Measurements from ENCODE around the gene APOF. TPM values are rescaled to one million over a fixed set of nuclear protein-coding genes. Genes with fewer than 3 reads are reported as not detected.

APOF gene
- total RNA-seq, 1 experiment from 2014 or later, result 0.18 TPM

DNA sequence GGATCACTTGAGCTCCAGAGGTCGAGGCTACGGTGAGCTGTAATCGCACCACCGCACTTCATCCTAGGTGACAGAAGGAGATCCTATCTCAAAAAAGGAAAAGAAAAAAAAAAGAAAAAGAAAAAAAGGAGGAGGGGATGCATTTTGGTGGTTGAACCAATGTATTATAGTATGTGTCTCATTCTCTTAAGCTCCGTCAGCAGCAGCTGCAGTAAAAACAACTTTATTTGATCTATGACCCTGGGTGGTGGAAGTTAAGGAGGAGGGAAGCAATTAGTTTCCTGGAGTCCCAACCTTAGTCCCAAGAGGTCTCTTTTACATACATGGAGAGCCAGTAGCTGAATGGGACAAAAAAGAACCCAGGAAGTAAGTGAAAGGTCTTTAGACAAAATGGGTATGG, 26.8 kb upstream of the APOF start:
- Histone ChIP-seq H3K4me3 (ENCODE audit: low read depth, low read length) (no peak overlapping the region), H3K9me3 (0 out of 2 replicates have a peak, but pooled peaks cover 5% of the 10 kb centered on the region), H3K36me3 (ENCODE audit: control insufficient read depth, insufficient read depth, low read length) (no peaks in the 10 kb centered on the region), H3K4me1 (no peaks in the 10 kb centered on the region), H3K27me3 (replicated peaks; ENCODE audit: control insufficient read depth, insufficient read depth, low read length) (no peaks in the 10 kb centered on the region)
- Mint-ChIP-seq H3K9me3 (ENCODE audit: unreplicated experiment) (peaks cover 11% of the 10 kb centered on the region), H3K27me3 (ENCODE audit: insufficient read depth, unreplicated experiment) (no peaks in the 10 kb centered on the region), H3K4me1 (ENCODE audit: low read depth, unreplicated experiment) (peaks cover 12% of the 10 kb centered on the region), H3K27ac (ENCODE audit: unreplicated experiment) (no peak overlapping the region), H3K4me3 (ENCODE audit: unreplicated experiment) (no peak overlapping the region), H3K36me3 (ENCODE audit: insufficient read depth, unreplicated experiment) (no peaks in the 10 kb centered on the region)
- ChIA-PET POLR2A (interaction anchor here (0.6 to 0.8 kb wide), 2 partner anchors 29 to 33 kb away, joined by 3 read pairs; partner anchors contain the start of gene STAT2), CTCF (interaction anchor here (0.9 kb wide), 1 partner anchor 75 kb away, joined by 3 read pairs; no protein-coding TSS in a partner anchor)
- BruUV-seq (replicated peaks), result no TSS peak
- intact Hi-C loops (cut with micrococcal nuclease; ENCODE audit: unreplicated experiment), result no loop called here
- DNase-seq, result no peak
- TF ChIP-seq, protein P1, sequence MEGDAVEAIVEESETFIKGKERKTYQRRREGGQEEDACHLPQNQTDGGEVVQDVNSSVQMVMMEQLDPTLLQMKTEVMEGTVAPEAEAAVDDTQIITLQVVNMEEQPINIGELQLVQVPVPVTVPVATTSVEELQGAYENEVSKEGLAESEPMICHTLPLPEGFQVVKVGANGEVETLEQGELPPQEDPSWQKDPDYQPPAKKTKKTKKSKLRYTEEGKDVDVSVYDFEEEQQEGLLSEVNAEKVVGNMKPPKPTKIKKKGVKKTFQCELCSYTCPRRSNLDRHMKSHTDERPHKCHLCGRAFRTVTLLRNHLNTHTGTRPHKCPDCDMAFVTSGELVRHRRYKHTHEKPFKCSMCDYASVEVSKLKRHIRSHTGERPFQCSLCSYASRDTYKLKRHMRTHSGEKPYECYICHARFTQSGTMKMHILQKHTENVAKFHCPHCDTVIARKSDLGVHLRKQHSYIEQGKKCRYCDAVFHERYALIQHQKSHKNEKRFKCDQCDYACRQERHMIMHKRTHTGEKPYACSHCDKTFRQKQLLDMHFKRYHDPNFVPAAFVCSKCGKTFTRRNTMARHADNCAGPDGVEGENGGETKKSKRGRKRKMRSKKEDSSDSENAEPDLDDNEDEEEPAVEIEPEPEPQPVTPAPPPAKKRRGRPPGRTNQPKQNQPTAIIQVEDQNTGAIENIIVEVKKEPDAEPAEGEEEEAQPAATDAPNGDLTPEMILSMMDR (IDR thresholded peaks at IDR 0.05; ENCODE audit: insufficient read depth in 1 of 2, low read depth in 1 of 2, low read length in 1 of 2, severe bottlenecking in 1 of 2, unreplicated experiment in 1 of 2), result no peak

DNA sequence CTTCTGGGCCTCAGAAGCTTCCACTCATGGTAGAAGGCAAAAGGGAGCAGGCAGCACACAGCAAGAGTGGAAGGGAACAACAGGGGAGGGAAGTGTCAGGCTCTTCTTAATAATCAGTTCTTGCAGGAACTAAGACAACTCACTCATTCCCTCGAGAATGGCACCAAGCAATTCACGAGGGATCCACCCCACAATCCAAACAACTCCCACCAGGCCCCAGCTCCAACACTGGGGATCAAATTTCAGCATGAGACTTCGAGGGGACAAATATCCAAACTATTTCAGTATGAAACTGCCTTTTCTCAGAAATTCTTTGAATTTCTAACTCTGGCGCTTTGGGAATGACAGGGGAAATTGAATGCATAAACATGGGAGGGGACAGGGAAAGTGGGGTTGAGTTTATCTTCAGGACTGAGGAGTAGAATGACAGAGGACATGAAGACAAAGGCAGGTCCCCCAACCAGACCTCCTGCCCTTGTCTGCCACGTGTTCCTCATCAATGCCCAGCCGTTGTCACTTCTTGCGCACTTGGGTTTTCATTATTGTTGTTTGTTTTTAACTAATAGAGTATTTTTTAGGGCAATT, 24.6 kb upstream of the APOF start:
- ChIA-PET POLR2A (no interaction called here), CTCF (no interaction called here)
- intact Hi-C loops (cut with micrococcal nuclease; ENCODE audit: unreplicated experiment), result no loop called here
- DNase-seq, result no peak
- Mint-ChIP-seq H3K27me3 (ENCODE audit: insufficient read depth, unreplicated experiment) (no peaks in the 10 kb centered on the region), H3K36me3 (ENCODE audit: insufficient read depth, unreplicated experiment) (no peaks in the 10 kb centered on the region), H3K27ac (ENCODE audit: unreplicated experiment) (no peak overlapping the region), H3K9me3 (ENCODE audit: unreplicated experiment) (peaks cover 7% of the 10 kb centered on the region), H3K4me3 (ENCODE audit: unreplicated experiment) (no peak overlapping the region), H3K4me1 (ENCODE audit: low read depth, unreplicated experiment) (peaks cover 12% of the 10 kb centered on the region)
- no peaks in the 10 kb centered on the region for H3K27me3 ChIP-seq (replicated peaks; ENCODE audit: control insufficient read depth, insufficient read depth, low read length)
- no peaks in the 10 kb centered on the region for H3K4me1 ChIP-seq
- no peaks in the 10 kb centered on the region for H3K9me3 ChIP-seq
- no peak overlapping the region for H3K4me3 ChIP-seq (ENCODE audit: low read depth, low read length)
- no peaks in the 10 kb centered on the region for H3K36me3 ChIP-seq (ENCODE audit: control insufficient read depth, insufficient read depth, low read length)
- TF ChIP-seq, protein P1 (IDR thresholded peaks at IDR 0.05; ENCODE audit: insufficient read depth in 1 of 2, low read depth in 1 of 2, low read length in 1 of 2, severe bottlenecking in 1 of 2, unreplicated experiment in 1 of 2), result no peak
- BruUV-seq (replicated peaks), result no TSS peak

DNA sequence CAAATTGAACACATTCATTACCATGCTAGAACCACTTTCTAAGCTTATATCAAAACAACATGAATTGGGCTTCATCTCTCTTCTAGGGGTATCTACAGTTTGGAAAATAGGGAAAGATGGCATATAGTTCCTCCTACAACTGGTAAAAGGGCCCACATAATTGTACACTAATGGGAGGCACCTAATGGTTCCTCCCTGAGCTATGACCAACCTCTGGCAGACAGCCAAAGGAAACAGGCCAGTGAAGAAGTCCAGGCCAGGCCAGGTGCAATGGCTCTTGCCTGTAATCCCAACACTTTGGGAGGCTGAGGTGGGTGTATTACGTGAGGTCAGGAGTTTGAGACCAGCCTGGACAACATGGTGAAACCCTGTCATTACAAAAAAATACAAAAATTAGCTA, 23.2 kb upstream of the APOF start:
- Mint-ChIP-seq H3K27me3 (ENCODE audit: insufficient read depth, unreplicated experiment) (no peaks in the 10 kb centered on the region), H3K4me3 (ENCODE audit: unreplicated experiment) (no peak overlapping the region), H3K27ac (ENCODE audit: unreplicated experiment) (no peak overlapping the region)

More for the DNA sequence above, 23.2 kb upstream of the APOF start:
- Histone ChIP-seq H3K4me1 (no peaks in the 10 kb centered on the region), H3K9me3 (no peaks in the 10 kb centered on the region), H3K36me3 (ENCODE audit: control insufficient read depth, insufficient read depth, low read length) (no peaks in the 10 kb centered on the region), H3K27me3 (replicated peaks; ENCODE audit: control insufficient read depth, insufficient read depth, low read length) (no peaks in the 10 kb centered on the region), H3K4me3 (ENCODE audit: low read depth, low read length) (no peak overlapping the region)
- DNase-seq, result no peak
- intact Hi-C loops (cut with micrococcal nuclease; ENCODE audit: unreplicated experiment), result no loop called here
- no TSS peak for BruUV-seq (replicated peaks)
- peaks cover 12% of the 10 kb centered on the region for H3K4me1 Mint-ChIP-seq (ENCODE audit: low read depth, unreplicated experiment)
- TF ChIP-seq, protein P1 (IDR thresholded peaks at IDR 0.05; ENCODE audit: insufficient read depth in 1 of 2, low read depth in 1 of 2, low read length in 1 of 2, severe bottlenecking in 1 of 2, unreplicated experiment in 1 of 2), result no peak
- ChIA-PET POLR2A (no interaction called here), CTCF (no interaction called here)
- no peaks in the 10 kb centered on the region for H3K9me3 Mint-ChIP-seq (ENCODE audit: unreplicated experiment)
- no peaks in the 10 kb centered on the region for H3K36me3 Mint-ChIP-seq (ENCODE audit: insufficient read depth, unreplicated experiment)
